Loucy (cell line): Measurements from ENCODE around the gene NAIF1.
A peak's percentile ranks its signal among the peaks of the same experiment; 100 is the strongest.
"Not testable (repeated sequence)": the region's sequence is repeated elsewhere in the genome, so short reads cannot be mapped to it uniquely, and the experiment has no call there.

ENCODE experiments used
- H2AFZ ChIP-seq: fragments of 200-600 bp; sonication (generic); 2 replicates; pipeline ENCODE4 v1.6.0; 2016; ENCODE audit warnings: antibody characterized with exemption, mild to moderate bottlenecking, low read length, moderate library complexity
- H3F3A ChIP-seq: fragments of 200-600 bp; 2 replicates; pipeline ENCODE4 v1.6.0; 2016; ENCODE audit warnings: antibody characterized with exemption, low read depth, mild to moderate bottlenecking
- H3K27me3 ChIP-seq: fragments of 200-600 bp; sonication (generic); 2 replicates; pipeline ENCODE4 v1.6.1; 2014; ENCODE audit warnings: low read length, mild to moderate bottlenecking; ENCODE audit not compliant: insufficient read depth, poor library complexity, severe bottlenecking
- H3K36me3 ChIP-seq: fragments of 200-600 bp; sonication (generic); 2 replicates; pipeline ENCODE4 v1.6.1; 2016; ENCODE audit warnings: low read length; ENCODE audit not compliant: insufficient read depth
- H3K4me1 ChIP-seq: fragments of 200-600 bp; sonication (generic); 2 replicates; pipeline ENCODE4 v1.5.1; 2014; ENCODE audit warnings: low read length, mild to moderate bottlenecking; ENCODE audit not compliant: insufficient read depth, poor library complexity, severe bottlenecking
- H3K4me2 ChIP-seq: fragments of 200-600 bp; sonication (generic); 2 replicates; pipeline ENCODE4 v1.6.0; 2014; ENCODE audit warnings: antibody characterized with exemption, low read length, low read depth, mild to moderate bottlenecking; ENCODE audit not compliant: poor library complexity, severe bottlenecking
- H3K4me3 ChIP-seq: fragments of 200-600 bp; sonication (generic); 2 replicates; pipeline ENCODE4 v1.5.1; 2014; ENCODE audit warnings: low read length, mild to moderate bottlenecking, mixed read lengths; ENCODE audit not compliant: poor library complexity, severe bottlenecking
- H3K79me2 ChIP-seq: fragments of 200-600 bp; sonication (generic); 2 replicates; pipeline ENCODE4 v1.6.1; 2014; ENCODE audit warnings: low read length; ENCODE audit not compliant: insufficient read depth
- H3K9ac ChIP-seq: fragments of 200-600 bp; sonication (generic); 2 replicates; pipeline ENCODE4 v1.6.0; 2014; ENCODE audit warnings: mild to moderate bottlenecking, low read depth, low read length, moderate library complexity; ENCODE audit not compliant: poor library complexity, severe bottlenecking
- H3K9me2 ChIP-seq: fragments of 200-600 bp; sonication (generic); replicated peaks from 2 replicates; pipeline ENCODE4 v1.6.1; 2016; ENCODE audit warnings: low read depth, low read length, mixed read lengths
- H3K9me3 ChIP-seq: fragments of 200-600 bp; sonication (generic); 2 replicates; pipeline ENCODE4 v1.6.1; 2014; ENCODE audit warnings: mild to moderate bottlenecking, antibody characterized with exemption, low read length, low read depth; ENCODE audit not compliant: insufficient read depth
- H4K20me1 ChIP-seq: fragments of 200-600 bp; sonication (generic); 2 replicates; pipeline ENCODE4 v1.6.0; 2014; ENCODE audit warnings: antibody characterized with exemption, low read length, mild to moderate bottlenecking; ENCODE audit not compliant: insufficient read depth, poor library complexity, severe bottlenecking
- CTCF ChIP-seq: fragments of 200-600 bp; sonication (generic); conservative IDR thresholded peaks from 2 replicates; pipeline ENCODE4 v1.5.1; 2014; ENCODE audit warnings: mild to moderate bottlenecking, antibody characterized with exemption, low read length
- EZH2phosphoT487 ChIP-seq: fragments of 200-600 bp; IDR thresholded peaks from 2 replicates; pipeline ENCODE4 v1.6.1; 2018; ENCODE audit warnings: antibody characterized with exemption, mild to moderate bottlenecking, moderate library complexity, borderline replicate concordance

NAIF1 gene

GRCh38 chr9:128025736-128026135, 41.4 kb downstream of the NAIF1 start:
- H2AFZ ChIP-seq, result no peak overlapping the region
- H3K9me2 ChIP-seq, result no peaks in the 10 kb centered on the region
- peak overlapping the region; percentile 51 for H3K4me3 ChIP-seq
- no peaks in the 10 kb centered on the region for H3K9me3 ChIP-seq
- 0 out of 2 replicates have a peak, but pooled peaks cover 5% of the 10 kb centered on the region for H3K79me2 ChIP-seq
- H3K27me3 ChIP-seq, result no peaks in the 10 kb centered on the region
- H3F3A ChIP-seq, result peaks cover 8% of the 10 kb centered on the region
- H3K4me1 ChIP-seq, result peaks cover 66% of the 10 kb centered on the region
- H3K4me2 ChIP-seq, result peak overlapping the region; percentile 62
- peak overlapping the region; percentile 61 for H3K9ac ChIP-seq
- TF ChIP-seq EZH2phosphoT487, result no peak
- no peak for TF ChIP-seq CTCF
- H3K36me3 ChIP-seq, result no peaks in the 10 kb centered on the region
- no peaks in the 10 kb centered on the region for H4K20me1 ChIP-seq

- Histone ChIP-seq H3K27me3 (no peaks in the 10 kb centered on the region), H3K9me2 (no peaks in the 10 kb centered on the region), H2AFZ (no peak overlapping the region), H3K4me3 (no peak overlapping the region), H3K4me2 (peak overlapping the region; percentile 62), H3F3A (peaks cover 8% of the 10 kb centered on the region), H3K79me2 (0 out of 2 replicates have a peak, but pooled peaks cover 5% of the 10 kb centered on the region), H3K9me3 (no peaks in the 10 kb centered on the region), H3K36me3 (no peaks in the 10 kb centered on the region), H3K9ac (no peak overlapping the region), H3K4me1 (peaks cover 62% of the 10 kb centered on the region), H4K20me1 (no peaks in the 10 kb centered on the region)
- TF ChIP-seq CTCF (no peak), EZH2phosphoT487 (no peak)
These were observed 42.3 kb downstream of the NAIF1 start for GRCh38 chr9:128024761-128025308.

GRCh38 chr9:128023671-128024070, 43.4 kb downstream of the NAIF1 start:
- not testable (repeated sequence) for H3K27me3 ChIP-seq, H3F3A ChIP-seq, H3K79me2 ChIP-seq, H4K20me1 ChIP-seq, H3K36me3 ChIP-seq, H3K9ac ChIP-seq, H3K4me2 ChIP-seq, H2AFZ ChIP-seq, H3K4me3 ChIP-seq, H3K9me3 ChIP-seq, H3K9me2 ChIP-seq
- peaks cover 52% of the 10 kb centered on the region for H3K4me1 ChIP-seq

- no peaks in the 10 kb centered on the region for H3K27me3 ChIP-seq
- peaks cover 50% of the 10 kb centered on the region for H3K4me1 ChIP-seq
- H3K79me2 ChIP-seq, result 0 out of 2 replicates have a peak, but pooled peaks cover 5% of the 10 kb centered on the region
- H3K36me3 ChIP-seq, result no peaks in the 10 kb centered on the region
- H2AFZ ChIP-seq, result no peak overlapping the region
- no peaks in the 10 kb centered on the region for H3K9me2 ChIP-seq
- H3K4me2 ChIP-seq, result no peak overlapping the region
- H3F3A ChIP-seq, result no peaks in the 10 kb centered on the region
- H3K9ac ChIP-seq, result no peak overlapping the region
- no peaks in the 10 kb centered on the region for H4K20me1 ChIP-seq
- H3K9me3 ChIP-seq, result no peaks in the 10 kb centered on the region
- no peak overlapping the region for H3K4me3 ChIP-seq
- no peak for TF ChIP-seq CTCF
- TF ChIP-seq EZH2phosphoT487, result no peak
These were observed 44.2 kb downstream of the NAIF1 start for GRCh38 chr9:128022886-128023285.
